ENCODE data around the gene SH3RF3.

Gene SH3RF3

GRCh38 chr2:109408043-109408335 lies 279.0 kb downstream of the SH3RF3 start:
- DNase-seq (ENCODE audit: low read depth, low spot score), result no peak

- DNase-seq (ENCODE audit: low read depth, low spot score), result peak; percentile 31
These were observed 280.5 kb downstream of the SH3RF3 start for GRCh38 chr2:109409321-109410038.

- DNase-seq (ENCODE audit: low read depth, low spot score), result peak; percentile 40
These were observed 281.2 kb downstream of the SH3RF3 start for GRCh38 chr2:109410039-109410815.

- DNase-seq (ENCODE audit: low read depth, low spot score), result no peak
These were observed 282.8 kb downstream of the SH3RF3 start for GRCh38 chr2:109411640-109412325.

GRCh38 chr2:109415581-109416013 lies 286.6 kb downstream of the SH3RF3 start:
- DNase-seq (ENCODE audit: low read depth, low spot score), result no peak

GRCh38 chr2:109417701-109418335 lies 288.8 kb downstream of the SH3RF3 start:
- no peak for DNase-seq (ENCODE audit: low read depth, low spot score)

GRCh38 chr2:109418716-109419115 lies 289.7 kb downstream of the SH3RF3 start:
- no peak for DNase-seq (ENCODE audit: low read depth, low spot score)

- no peak for DNase-seq (ENCODE audit: low read depth, low spot score)
These were observed 290.3 kb downstream of the SH3RF3 start for GRCh38 chr2:109419171-109419756.

- DNase-seq (ENCODE audit: low read depth, low spot score), result no peak
These were observed 291.0 kb downstream of the SH3RF3 start for GRCh38 chr2:109419960-109420370.

- DNase-seq (ENCODE audit: low read depth, low spot score), result no peak
These were observed 292.1 kb downstream of the SH3RF3 start for GRCh38 chr2:109421101-109421500.

GRCh38 chr2:109421642-109422041 lies 292.6 kb downstream of the SH3RF3 start:
- no peak for DNase-seq (ENCODE audit: low read depth, low spot score)

- DNase-seq (ENCODE audit: low read depth, low spot score), result no peak
These were observed 293.2 kb downstream of the SH3RF3 start for GRCh38 chr2:109422071-109422757.

GRCh38 chr2:109422758-109423500 lies 293.9 kb downstream of the SH3RF3 start:
- no peak for DNase-seq (ENCODE audit: low read depth, low spot score)

GRCh38 chr2:109423556-109424359 lies 294.8 kb downstream of the SH3RF3 start:
- DNase-seq (ENCODE audit: low read depth, low spot score), result peak; percentile 52

GRCh38 chr2:109425411-109425810 lies 296.4 kb downstream of the SH3RF3 start:
- DNase-seq (ENCODE audit: low read depth, low spot score), result no peak

GRCh38 chr2:109427661-109428091 lies 298.7 kb downstream of the SH3RF3 start:
- no peak for DNase-seq (ENCODE audit: low read depth, low spot score)

GRCh38 chr2:109428281-109428680 lies 299.3 kb downstream of the SH3RF3 start:
- no peak for DNase-seq (ENCODE audit: low read depth, low spot score)

GRCh38 chr2:109428841-109429566 lies 300.0 kb downstream of the SH3RF3 start:
- DNase-seq (ENCODE audit: low read depth, low spot score), result no peak
